SU-DHL-6 (cell line): ENCODE results near the gene PIP5K1B.

Experiments used
- EZH2phosphoT487 ChIP-seq: fragments of 200-600 bp; sonication (generic), shearing (Covaris generic); conservative IDR thresholded peaks from 2 replicates; pipeline ENCODE4 v1.6.1; 2018; ENCODE audit warnings: mild to moderate bottlenecking, antibody characterized with exemption, low read length, moderate library complexity, mixed read lengths
- TF ChIP-seq, protein P1 (sequence below): fragments of 200-600 bp; sonication (generic); IDR thresholded peaks from one replicate; pipeline ENCODE4 v1.5.1; 2017; ENCODE audit warnings: antibody characterized with exemption, mild to moderate bottlenecking, low read length, moderate library complexity; ENCODE audit not compliant: insufficient read depth, poor library complexity, severe bottlenecking

DNA sequence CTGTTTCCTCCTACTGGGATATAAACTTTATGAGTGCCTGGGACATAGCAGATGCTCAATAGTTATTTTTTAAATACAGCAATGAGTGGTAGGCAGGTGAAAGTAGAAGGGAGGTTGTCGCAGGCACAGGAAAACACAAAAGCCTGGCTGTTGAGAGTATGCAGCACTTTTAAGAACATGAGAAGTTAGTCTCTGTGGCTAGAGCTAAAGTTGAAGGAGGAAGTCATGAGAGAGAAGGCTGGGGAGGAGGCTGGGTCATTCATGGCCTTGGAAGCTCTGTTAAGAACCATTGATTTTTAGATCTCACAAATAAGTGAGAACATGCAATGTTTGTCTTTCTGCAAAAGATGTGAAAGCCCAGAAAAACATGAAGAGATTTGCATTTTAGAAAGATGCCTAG lies 182.2 kb downstream of the PIP5K1B start:
- TF ChIP-seq, protein P1, sequence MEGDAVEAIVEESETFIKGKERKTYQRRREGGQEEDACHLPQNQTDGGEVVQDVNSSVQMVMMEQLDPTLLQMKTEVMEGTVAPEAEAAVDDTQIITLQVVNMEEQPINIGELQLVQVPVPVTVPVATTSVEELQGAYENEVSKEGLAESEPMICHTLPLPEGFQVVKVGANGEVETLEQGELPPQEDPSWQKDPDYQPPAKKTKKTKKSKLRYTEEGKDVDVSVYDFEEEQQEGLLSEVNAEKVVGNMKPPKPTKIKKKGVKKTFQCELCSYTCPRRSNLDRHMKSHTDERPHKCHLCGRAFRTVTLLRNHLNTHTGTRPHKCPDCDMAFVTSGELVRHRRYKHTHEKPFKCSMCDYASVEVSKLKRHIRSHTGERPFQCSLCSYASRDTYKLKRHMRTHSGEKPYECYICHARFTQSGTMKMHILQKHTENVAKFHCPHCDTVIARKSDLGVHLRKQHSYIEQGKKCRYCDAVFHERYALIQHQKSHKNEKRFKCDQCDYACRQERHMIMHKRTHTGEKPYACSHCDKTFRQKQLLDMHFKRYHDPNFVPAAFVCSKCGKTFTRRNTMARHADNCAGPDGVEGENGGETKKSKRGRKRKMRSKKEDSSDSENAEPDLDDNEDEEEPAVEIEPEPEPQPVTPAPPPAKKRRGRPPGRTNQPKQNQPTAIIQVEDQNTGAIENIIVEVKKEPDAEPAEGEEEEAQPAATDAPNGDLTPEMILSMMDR = no peak
- no peak for TF ChIP-seq EZH2phosphoT487
